Gastroesophageal sphincter (tissue), 3 donors: Measurements from ENCODE around the gene ATG2B.

ENCODE experiments used
- POLR2A ChIP-seq, 2 donors: fragments of 450-650 bp; IDR thresholded peaks; one replicate each; pipeline ENCODE4 v1.6.1; 2017; ENCODE audit warnings: antibody characterized with exemption in 2 of 2, mild to moderate bottlenecking in 2 of 2, moderate library complexity in 1 of 2
- TF ChIP-seq, protein P1 (sequence below), 4 experiments: fragments of 200-600 bp in 2 of 4; fragments of 450-650 bp in 2 of 4; sonication (generic) in 1 of 4; IDR thresholded peaks; one replicate each; pipeline ENCODE4 v1.5.1; 2017 to 2019; ENCODE audit warnings: antibody characterized with exemption in 4 of 4, mild to moderate bottlenecking in 2 of 4, moderate library complexity in 2 of 4

DNA sequence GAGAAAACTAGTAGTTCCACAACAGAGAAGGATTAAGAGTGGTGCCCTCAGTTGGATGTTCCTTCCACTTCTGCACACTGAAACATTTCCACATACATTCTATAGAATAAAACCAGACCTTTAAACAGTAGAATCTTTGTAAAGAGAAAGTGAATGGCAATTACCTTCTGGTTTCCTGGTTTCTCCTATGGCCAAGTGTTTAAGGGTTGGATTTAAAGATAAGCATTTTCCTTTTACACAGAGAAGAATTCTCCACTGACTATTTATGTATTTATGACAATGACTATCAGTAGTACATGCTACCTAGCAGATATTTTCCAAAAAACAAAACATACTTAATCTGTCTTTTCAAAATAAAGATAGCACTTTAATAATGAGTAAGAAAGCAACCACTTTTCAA, 3.2 kb downstream of the ATG2B start:
- TF ChIP-seq POLR2A (IDR thresholded peaks at IDR 0.05): no peak
- TF ChIP-seq, protein P1, sequence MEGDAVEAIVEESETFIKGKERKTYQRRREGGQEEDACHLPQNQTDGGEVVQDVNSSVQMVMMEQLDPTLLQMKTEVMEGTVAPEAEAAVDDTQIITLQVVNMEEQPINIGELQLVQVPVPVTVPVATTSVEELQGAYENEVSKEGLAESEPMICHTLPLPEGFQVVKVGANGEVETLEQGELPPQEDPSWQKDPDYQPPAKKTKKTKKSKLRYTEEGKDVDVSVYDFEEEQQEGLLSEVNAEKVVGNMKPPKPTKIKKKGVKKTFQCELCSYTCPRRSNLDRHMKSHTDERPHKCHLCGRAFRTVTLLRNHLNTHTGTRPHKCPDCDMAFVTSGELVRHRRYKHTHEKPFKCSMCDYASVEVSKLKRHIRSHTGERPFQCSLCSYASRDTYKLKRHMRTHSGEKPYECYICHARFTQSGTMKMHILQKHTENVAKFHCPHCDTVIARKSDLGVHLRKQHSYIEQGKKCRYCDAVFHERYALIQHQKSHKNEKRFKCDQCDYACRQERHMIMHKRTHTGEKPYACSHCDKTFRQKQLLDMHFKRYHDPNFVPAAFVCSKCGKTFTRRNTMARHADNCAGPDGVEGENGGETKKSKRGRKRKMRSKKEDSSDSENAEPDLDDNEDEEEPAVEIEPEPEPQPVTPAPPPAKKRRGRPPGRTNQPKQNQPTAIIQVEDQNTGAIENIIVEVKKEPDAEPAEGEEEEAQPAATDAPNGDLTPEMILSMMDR (IDR thresholded peaks at IDR 0.05): no peak
